CD4-positive, alpha-beta T cell treated with Interleukin-12 subunit alpha and Interleukin-12 subunit beta, for 1 hour (primary cell): ENCODE data around the gene OMP.

Source experiments
- DNase-seq: peaks from one replicate; pipeline ENCODE4 v3.0.0-alpha.2; 2020

OMP gene

DNA sequence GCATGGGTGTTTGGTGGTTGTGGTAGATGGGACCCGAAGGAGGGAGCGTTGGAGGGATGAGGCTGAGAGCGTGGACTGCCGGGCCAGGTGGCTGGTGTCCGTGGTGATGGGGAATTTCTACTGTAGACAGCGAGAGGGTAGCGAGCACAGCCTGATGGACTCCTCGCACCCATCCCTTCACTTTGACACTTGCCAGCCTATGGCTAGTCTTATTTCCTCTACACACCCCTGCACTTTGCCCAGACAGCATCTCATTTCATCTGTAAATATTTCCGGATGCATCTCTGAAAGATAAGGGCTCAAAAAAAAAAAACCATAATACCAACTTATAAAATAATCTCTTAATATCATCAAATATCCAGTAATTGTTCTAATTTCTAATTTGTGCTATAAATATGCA is 5.8 kb downstream of the OMP start:
- no peak for DNase-seq

DNA sequence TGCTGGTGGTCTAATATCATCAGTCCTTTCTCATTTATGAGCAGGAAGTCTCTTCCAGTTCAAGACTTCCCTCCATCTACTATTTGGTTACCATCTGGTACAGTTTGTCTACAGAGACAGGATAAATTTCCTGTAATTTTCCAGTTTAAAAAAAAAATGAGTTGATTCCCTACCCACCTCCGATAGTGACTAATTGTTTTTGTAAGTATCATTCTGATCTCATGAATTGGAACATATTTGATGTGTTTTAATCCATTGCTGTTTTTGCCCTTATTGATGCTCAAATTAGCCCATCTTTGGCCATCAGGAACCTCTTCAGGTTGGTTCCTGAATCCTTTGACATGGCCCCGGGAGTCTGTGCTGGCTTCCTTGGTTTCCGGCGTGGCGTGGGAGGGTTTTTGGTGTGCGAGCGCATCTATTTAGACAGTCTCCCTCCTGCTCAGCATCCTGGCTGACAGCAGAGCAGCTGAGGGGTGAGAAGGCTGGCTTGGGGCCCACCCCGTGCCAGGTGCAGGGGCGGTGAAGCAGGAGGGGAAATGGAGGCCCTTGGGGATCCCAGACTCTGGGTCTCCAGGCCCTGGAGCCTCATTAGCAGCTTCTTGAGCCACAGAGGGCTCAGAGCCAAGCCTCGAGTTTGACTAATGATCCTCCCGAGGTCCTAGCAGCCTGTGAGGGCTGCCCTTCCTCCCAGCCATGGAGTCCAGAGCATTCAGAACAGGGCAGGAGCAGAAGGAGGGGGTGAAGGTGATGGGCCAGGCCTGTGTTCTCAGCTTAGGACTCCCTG is 6.8 kb downstream of the OMP start:
- no peak for DNase-seq

DNA sequence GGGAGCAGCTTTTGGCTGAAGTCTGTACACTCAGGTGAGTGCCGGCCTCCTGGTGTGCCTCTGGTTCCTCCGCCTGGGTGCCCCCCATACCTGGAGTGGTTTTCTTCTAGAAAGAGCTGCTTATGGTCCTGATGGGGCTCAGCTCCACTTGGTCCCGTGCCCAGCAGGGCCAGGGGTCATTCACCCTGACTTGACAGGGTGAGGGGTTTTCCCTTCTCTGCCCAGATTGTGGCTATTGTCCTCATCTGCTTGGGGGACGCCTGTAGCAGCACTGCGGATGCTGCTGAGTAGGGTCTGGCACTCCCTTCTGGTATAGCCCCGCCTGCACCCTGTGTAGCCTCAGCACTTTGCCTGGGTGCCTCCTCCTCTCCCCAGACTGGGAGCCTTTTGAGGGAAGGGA is 8.2 kb downstream of the OMP start:
- DNase-seq = no peak

DNA sequence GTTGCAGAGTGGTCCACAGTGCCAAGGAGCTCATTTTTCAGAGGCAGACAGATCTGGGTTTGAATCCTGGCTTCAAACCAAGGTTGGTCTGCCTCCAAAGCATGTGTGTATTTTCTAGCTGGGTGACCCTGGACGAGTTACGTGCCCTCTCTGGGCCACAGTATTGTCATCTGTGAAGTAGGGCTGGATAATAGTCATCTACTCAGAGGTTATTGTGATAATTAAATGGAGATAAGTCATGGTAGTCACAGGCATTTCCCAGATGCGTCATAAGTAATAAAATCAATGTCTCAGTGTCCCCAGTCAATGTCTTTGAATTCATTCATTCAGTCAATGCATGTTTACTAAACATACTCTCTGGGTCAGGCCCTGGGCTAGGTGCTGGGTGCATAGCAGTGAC is 8.6 kb downstream of the OMP start:
- DNase-seq = no peak

DNA sequence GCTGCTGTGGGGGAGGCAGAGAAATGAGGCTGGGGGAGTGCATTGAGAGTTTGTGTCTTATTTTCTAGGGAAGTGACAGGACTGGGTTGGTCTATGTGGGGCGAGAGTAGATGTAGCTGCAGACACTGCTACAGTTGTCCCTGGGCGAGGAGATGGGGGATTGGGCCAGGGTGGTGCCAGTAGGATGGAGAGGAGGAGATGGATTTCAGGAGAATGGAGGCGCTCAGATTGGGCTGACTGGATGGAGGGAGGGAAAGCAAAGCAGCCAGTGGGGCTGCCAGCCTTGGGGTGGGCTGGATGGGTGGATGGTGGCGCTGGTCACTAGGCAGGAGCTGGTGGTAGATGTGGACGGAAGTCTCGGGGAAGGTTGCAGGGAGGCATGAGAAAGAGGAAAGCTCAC is 9.3 kb downstream of the OMP start:
- DNase-seq = no peak

DNA sequence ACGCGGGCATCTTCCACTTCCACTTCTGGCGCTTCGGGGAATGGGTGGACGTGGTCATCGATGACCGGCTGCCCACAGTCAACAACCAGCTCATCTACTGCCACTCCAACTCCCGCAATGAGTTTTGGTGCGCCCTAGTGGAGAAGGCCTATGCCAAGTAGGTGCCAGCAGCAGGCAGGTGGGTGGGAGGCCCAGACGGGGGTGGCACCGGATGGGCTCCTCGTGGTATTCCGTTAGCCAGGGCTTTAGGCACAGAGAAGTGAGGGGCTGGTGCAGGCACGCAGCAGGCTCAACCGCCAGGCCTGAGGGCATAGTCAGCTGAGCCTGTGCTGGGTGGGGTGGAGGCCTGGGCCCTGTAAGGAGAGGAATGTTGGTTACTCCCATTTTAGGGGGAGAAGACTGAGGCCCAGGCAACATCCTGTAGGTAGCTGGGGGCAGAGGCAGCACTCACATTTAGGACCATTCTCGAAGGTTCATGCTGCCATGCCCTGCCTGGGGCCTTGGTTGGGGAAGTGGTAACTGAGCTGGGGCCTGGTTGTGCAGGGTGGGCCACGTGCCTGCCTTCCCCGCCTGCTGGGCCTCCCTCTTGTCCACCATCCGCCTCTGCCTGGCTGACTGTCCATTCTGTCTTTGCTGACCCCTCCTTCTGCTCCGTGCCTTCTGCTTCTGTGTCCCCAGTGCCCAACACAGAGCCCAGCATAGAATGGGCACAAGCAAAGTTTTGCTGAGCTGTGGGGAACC is 10.2 kb downstream of the OMP start:
- no peak for DNase-seq

DNA sequence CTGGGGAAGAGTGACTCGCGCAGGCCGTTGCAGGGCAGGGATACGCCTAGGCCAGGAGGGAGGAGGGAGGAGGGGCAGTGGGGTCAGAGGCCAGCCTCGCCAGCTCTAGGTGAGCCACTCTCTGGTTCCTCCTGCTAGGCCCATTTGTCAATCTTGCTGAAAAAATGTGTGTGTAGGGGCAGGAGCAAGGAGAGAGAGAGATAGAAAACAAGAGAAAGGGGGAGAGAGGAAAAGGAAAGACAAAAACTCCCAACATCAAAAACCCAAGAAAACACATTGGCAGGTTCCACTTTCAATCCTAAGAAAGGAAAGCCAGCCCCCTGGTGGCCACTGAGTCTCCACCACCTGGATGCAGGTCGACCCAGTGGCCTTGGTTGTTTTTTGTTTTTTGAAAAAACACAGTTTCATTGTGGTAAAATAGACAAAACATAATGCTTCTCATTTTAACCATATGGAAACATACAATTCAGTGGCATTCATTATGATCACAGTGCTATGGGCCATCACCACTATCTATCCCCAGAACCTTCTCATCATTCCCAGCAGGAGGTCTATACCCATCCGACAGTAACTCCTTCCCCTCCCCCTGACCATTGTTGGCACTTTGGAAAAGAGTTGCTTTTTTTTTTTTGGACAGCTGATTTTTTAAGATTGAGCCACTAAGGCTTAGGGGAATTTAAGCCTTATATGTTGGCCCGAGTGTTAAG is 10.9 kb downstream of the OMP start:
- peak; percentile 18 for DNase-seq

DNA sequence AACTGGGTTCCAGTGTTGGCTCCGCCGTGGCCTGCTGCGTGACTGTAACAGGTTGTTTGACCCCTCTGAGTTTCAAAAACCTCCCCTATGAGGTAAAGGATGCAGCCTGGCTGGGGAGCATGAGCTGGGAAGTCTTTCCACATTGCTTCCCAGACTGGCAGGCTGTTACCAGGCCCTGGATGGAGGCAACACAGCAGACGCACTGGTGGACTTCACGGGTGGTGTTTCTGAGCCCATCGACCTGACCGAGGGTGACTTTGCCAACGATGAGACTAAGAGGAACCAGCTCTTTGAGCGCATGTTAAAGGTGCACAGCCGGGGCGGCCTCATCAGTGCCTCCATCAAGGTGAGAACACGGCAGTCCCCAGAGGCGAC is 11.4 kb downstream of the OMP start:
- DNase-seq = no peak

DNA sequence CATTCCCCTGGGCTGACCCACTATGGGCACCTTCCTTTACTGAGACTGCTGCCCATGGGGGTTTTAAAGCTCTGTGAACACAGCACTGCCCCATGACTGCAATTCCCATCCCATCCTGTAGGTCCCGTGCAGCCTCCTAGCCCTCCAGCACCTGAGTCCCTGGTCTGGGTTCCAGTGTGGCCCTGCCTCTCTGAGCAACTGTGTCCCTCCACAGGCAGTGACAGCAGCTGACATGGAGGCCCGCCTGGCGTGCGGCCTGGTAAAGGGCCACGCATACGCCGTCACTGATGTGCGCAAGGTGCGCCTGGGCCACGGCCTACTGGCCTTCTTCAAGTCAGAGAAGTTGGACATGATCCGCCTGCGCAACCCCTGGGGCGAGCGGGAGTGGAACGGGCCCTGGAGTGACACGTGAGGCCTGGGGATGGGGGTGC is 12.6 kb downstream of the OMP start:
- DNase-seq = no peak

DNA sequence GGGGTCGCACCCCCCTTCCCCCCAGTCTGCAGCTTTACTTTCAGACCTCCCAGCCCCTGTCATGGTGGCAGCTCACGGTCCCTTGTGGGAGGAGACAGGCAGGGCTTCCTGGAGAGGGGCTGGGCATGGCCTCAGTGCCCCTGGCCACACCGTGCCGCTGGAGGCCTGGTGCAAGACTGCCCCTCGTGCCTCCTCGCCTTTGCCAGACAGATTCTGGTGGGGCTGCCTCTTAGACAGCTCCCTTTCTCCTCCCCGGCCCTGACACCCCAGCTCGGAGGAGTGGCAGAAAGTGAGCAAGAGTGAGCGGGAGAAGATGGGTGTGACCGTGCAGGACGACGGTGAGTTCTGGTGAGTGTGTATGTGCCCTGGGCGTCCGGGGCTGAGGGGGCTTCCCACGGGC is 13.3 kb downstream of the OMP start:
- no peak for DNase-seq

DNA sequence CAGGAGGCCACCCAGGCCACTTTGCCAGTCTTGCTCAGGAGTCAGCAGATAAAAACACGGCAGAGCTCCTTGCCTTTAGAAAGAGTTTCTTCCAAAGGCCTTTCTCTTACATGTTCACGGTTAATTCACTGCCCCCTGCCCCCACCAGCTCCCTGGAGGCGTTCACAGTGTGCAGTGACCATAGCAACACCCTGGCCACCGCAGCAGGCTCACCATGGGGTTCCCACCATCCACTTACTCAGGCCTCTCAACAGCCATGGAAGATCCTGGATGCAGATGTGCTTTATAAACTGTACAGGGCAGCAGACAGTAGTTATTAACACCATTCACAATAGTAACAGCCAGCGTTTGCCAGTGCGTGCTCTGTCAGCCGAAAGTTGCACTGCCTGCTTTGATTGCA is 14.9 kb downstream of the OMP start:
- DNase-seq = no peak

DNA sequence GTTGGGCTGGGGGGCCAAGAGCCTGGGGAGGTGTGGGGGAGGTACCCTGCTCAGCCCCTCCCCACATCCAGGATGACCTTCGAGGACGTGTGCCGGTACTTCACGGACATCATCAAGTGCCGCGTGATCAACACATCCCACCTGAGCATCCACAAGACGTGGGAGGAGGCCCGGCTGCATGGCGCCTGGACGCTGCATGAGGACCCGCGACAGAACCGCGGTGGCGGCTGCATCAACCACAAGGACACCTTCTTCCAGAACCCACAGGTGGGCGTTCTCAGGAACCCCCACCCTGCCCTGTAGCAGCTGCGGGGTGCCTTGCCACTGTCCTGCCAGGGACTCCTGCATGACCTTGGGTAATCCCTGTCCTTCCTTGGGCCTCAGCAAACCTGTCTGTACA is 15.4 kb downstream of the OMP start:
- DNase-seq = no peak

DNA sequence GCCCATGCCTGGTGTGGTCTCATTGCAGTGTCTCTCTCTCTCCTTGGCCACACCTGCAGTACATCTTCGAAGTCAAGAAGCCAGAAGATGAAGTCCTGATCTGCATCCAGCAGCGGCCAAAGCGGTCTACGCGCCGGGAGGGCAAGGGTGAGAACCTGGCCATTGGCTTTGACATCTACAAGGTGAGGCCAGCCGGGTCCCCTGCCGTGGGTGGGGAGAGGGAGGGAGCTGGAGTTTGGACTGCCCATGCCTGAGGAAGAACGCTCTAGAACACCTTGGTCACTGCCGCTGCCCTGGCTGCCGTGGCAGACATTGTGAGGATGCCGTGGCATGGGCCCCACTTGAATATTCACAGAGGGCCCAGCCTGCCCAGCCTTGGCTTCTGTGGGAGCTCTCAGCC is 16.3 kb downstream of the OMP start:
- no peak for DNase-seq

DNA sequence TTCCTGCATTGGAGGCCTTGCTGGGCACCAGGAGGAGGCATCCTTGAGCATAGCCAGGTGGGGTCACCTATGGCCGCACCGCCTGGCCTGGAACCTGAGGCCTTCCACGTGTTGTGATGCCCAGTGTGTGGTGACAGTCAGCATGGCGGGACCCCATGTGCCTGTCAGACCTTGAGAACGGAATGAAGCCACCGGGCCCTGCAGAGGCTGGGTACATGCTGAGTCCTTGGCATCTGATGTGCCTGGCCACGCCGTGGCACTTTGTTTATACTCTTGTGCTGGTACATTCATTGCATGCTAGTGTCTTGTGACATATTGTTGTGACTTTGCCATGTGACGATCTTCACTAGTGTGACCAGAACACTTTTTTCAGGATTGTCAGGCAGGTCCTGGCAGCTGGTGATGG is 16.9 kb downstream of the OMP start:
- no peak for DNase-seq

DNA sequence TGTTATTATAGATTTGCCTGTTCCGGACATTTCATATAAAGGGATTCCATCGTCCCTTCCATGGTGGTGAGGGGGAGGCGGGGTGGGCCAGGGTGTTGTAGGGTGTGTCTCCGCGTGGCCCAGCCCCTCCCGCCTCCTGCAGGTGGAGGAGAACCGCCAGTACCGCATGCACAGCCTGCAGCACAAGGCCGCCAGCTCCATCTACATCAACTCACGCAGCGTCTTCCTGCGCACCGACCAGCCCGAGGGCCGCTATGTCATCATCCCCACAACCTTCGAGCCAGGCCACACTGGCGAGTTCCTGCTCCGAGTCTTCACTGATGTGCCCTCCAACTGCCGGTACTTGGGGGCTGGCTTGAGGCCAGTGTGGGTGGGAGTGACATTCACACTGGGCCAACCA is 17.9 kb downstream of the OMP start:
- DNase-seq = no peak

DNA sequence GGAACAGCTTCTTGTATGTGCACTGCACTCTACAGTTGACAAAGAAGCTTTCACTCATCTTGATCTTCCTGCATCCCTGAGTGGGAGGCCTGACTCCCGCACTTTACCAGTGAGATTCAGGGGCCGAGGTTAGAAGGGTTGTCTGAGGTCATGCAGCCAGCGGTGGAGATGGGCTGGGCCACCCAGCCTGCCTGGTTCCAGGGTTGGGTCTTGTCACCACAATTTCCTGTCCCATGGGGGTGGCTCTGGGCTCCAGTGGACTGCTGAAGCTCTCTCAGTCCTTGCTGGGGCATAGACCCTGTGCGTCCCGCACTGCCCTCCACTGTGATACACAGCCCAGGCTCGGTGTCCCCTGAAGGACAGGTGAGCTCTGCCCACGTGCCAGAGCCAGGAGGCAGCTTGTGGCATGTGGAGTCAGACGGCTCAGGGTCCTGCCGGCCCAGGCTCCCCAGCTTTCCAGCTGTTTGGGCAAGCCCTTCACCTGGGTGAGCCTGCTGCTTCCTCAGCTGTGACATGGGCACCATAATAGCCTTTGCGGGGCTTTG is 18.5 kb downstream of the OMP start:
- DNase-seq = no peak

DNA sequence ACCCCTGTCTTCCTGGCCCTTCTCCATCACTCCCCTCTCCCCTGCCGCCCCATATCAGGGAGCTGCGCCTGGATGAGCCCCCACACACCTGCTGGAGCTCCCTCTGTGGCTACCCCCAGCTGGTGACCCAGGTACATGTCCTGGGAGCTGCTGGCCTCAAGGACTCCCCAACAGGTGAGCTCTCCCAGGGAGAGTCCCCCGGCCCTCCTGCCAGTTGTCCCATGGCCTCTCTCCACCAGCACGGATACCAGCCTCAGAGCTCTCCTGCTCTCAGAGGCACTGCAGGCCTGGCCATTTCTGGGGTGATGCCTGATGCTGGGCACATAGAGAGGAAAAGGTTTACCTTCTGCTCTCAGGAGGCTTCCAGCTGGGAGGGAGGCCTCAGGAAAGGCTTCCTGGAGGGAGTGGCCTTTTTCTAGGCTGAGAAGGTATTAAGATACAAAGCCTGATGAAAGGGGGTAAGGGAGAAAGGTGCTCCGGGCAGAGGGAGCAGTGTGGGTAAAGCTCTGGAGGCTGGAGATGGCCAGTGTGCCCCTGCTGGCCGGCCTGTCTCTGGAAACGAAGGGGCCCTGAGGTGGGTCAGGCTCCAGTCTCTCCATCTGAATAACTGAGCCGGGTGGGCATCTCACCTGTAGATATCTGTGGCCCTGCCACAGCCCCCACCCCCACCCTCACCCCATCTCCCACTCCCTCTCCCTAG is 19.4 kb downstream of the OMP start:
- DNase-seq = no peak

DNA sequence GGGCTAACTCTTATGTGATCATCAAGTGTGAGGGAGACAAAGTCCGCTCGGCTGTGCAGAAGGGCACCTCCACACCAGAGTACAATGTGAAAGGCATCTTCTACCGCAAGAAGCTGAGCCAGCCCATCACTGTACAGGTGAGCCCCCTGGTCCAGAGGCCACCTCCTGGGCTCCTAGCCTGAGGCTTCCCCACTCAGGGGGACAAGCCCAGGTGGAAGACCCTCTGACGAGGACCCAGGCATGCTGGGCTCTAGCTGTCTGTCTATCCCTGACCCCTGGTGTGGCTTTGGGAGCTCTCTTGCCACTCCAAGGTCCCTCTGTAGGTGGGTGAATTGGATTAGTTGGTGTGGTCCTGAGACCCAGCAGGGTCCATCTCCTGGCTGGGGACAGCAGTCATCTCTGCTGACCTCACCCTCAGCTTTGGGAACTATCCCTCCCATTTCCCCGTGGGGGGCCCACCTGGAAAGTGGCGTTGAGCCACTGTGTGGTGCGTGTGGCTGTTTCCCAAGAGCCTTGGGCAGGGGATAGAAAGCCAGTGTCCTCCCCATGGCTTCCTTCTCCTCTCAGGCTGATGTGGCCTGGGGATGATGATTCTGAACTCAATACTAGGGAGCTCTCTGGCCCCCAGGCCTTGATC is 20.1 kb downstream of the OMP start:
- no peak for DNase-seq

DNA sequence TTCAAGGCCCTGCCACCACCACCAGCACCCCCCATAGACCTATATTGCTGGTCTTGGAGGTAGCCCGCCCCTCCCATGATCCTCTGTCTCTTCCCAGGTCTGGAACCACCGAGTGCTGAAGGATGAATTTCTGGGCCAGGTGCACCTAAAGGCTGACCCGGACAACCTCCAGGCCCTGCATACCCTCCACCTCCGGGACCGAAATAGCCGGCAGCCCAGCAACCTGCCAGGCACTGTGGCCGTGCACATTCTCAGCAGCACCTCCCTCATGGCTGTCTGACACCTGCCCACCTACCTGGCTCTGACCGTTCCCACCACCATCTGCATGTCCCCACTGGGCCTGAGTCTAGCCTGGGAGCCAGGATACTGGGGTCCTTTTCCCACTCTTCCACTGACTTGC is 21.0 kb downstream of the OMP start:
- no peak for DNase-seq

DNA sequence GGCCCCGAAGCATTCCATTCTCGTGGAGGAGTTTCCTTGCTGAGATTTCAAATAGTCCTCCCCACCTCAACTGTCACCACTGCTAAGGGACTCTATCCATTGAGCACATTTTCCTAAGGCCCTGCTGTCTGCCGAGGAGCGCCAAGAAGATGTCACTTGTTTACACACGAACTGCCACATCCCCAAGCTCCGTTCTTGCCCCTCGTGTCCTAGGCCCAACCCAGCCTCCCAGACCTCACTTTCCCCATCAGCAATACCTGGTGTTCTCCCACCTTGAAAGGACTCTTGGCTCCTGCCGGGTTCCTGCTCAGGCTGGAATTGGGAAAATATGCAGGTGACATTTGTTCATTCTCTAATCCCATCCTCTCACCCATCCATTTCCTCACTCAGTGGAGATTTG is 21.4 kb downstream of the OMP start:
- DNase-seq = no peak

DNA sequence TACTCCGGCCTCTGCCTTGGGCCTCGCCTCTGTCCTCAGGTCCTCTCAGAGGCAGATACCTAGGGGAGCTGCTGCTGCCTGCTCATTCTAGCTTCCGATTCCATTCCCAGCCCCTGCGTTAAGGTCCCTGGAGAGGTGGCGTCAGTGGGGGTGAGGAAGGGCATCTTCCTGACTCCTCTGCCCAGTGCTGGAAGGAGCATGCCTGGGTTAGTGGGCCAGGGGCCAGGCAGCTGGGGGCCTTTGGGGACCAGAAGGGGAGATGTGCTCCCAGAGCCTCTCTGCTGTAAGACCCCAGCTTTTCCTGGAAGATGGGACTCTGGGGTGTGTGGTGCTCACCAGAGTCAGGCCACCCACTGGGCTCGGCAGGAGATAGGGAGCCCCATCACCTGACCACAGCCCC is 21.8 kb downstream of the OMP start:
- no peak for DNase-seq

DNA sequence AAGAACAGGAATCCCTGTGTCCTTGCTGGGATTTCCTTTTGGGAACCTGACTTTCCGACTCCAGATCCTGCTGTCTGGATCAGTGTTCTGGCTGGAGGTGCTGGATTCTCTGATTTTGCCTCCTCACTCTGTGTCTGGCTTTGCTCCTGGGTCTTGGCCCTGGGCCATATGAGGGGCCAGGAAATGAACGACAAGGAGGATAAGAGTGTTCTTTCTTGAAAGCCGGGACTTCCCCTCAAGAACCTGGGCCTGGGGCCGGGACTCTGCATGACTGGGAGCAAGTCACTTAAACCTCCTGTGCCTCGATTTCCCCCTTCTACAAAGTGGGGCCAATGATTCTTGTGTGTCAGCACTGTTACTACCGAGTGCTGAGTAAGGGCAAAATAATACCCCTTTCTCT is 22.6 kb downstream of the OMP start:
- DNase-seq = no peak

DNA sequence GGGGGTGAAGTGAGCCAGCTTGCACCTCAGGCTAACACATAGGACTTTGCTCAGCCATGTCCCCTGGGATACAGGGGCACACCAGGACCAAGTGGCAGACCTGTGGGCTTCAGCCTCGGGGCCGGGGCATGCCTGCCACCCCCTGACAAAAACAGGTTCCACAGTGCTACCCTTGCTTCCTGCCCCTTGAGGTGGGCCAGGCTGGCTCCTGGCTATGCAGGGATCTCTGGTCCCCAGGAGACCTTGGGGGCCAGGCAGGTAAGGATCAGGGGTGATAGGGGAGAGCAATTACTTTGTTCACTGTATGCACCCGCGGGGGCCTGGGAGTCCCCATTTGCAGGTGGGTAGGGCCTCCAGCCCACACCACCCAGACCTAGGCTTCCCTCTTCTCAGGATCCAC is 23.1 kb downstream of the OMP start:
- no peak for DNase-seq
